A549 treated with Mapracorat at 1 μM for 4 hours (cell line): ENCODE data around the gene KRT1. TPM values are rescaled to one million over a fixed set of nuclear protein-coding genes. Genes with fewer than 3 reads are reported as not detected.

ENCODE experiments used
- total RNA-seq: library from RNA; stranded (reverse); fragments of 200-300 nt; extraction: Qiagen RNA extraction; gene quantifications from 5 replicates; pipeline ENCODE4 v1.2.3, GENCODE V29; 2022

Gene KRT1
- total RNA-seq = not detected in 5 replicates

DNA sequence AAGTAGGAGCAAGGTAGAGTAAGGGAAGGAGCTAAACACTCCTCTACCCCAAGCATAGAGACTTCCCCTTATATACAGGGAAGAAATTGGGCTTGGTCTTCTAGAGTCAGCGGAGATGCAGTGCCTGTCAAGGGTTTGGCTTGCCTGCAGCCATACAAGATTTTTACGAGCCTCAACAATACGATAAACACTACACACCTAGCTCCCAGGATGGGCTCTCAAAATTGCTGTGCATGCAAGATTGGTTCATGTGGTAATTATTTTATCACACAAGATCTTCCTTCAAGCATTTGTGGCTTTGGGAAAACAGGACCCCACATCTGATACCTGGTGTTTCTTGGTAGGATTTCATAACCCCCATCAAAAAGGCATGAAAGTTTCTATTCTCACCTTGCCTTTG is at the start of gene KRT1:
Gene KRT1 (minus strand): TSS at position 45 of the 400 bp plus-strand sequence. CDS start 59 bp downstream, outside the sequence.

DNA sequence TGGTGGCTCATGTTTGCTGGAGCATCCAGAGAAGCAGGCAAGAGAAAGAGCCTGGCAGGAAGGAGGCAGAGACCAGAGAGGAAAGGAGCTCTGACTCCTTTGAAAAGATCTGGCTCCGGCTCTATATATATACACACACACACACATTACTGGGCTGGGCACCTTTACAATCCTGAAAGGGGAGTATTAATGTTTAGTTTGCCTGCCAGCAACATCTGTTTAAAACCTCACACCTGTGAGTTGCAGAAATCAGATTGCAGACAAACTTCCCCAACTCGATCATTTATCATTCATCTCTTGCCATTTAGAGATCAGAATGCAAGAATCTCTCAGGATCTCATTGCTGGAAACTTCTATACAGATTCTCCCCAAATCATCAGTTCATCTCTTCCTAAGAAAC is 23.2 kb upstream of the KRT1 start, which contains the start of gene KRT77:
Gene KRT77 (minus strand): TSS at position 101 of the 400 bp plus-strand sequence. CDS start 90 bp downstream, at position 11.

DNA sequence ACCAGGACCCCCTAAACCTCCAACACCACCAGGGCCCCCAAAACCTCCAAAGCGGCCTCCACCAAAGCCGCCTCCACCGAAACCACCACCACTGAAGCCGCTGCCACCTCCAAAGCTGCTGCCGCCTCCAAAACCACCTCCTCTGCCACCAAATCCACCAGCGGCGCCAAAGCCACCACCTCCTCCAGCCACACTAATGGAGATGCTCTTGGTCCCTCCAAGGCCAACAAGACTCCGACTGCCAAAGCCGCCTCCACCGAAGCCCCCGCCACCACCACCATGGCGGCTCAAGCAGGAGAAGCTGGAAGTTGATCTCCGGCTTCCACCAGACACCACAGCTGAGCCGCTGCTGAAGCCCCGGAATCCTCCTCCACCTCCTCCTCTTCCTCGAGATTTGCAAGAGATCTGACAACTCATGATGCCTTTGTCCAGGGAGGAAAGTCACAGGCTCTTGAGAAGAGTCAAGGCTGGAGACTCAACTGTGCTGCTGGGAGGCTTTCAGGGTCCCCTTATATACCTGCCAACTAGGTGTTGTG is 28.4 kb downstream of the KRT1 start, which contains the start of gene KRT2:
Gene KRT2 (minus strand): TSS at position 486 of the 536 bp plus-strand sequence. CDS start 69 bp downstream, at position 417.

Other genes with a start within 250 kb of the KRT1 start
- 0.07 to 0.14 TPM (median 0.10 TPM) in 4 of 5 replicates, not detected in the other for gene KRT75, start 246.0 kb downstream of the KRT1 start, total RNA-seq
- 0.07 TPM in 1 of 5 replicates, not detected in the others for gene KRT6B, start 228.3 kb downstream of the KRT1 start, total RNA-seq
- not detected in 5 replicates for gene KRT6C, start 206.6 kb downstream of the KRT1 start, total RNA-seq
- gene KRT6A, start 187.2 kb downstream of the KRT1 start, total RNA-seq = 8.1 to 10.8 TPM (median 8.4 TPM) in 5 replicates
- 0.26 to 0.79 TPM (median 0.62 TPM) in 5 replicates for gene KRT5, start 160.0 kb downstream of the KRT1 start, total RNA-seq
- gene KRT71, start 127.3 kb downstream of the KRT1 start, total RNA-seq = not detected in 5 replicates
- not detected in 5 replicates for gene KRT74, start 106.6 kb downstream of the KRT1 start, total RNA-seq
- gene KRT72, start 78.9 kb downstream of the KRT1 start, total RNA-seq = not detected in 5 replicates
- 0.06 TPM in 1 of 5 replicates, not detected in the others for gene KRT73, start 61.8 kb downstream of the KRT1 start, total RNA-seq
- not detected in 5 replicates for gene KRT2, start 28.2 kb downstream of the KRT1 start, total RNA-seq
- gene KRT77, start 23.1 kb upstream of the KRT1 start, total RNA-seq = not detected in 5 replicates
- gene KRT76, start 96.9 kb upstream of the KRT1 start, total RNA-seq = not detected in 5 replicates
- gene KRT3, start 115.7 kb upstream of the KRT1 start, total RNA-seq = 0.06 to 0.11 TPM in 2 of 5 replicates, not detected in the others
- gene KRT4, start 133.7 kb upstream of the KRT1 start, total RNA-seq = 2.1 to 4.0 TPM (median 3.4 TPM) in 5 replicates
- 0.08 to 0.10 TPM in 2 of 5 replicates, not detected in the others for gene KRT79, start 153.9 kb upstream of the KRT1 start, total RNA-seq
- gene KRT78, start 168.6 kb upstream of the KRT1 start, total RNA-seq = 0.10 to 0.31 TPM (median 0.15 TPM) in 3 of 5 replicates, not detected in the others
- 4,031 to 4,993 TPM (median 4,777 TPM) in 5 replicates for gene KRT8, start 224.7 kb upstream of the KRT1 start, total RNA-seq